Stimulated activated CD4-positive, alpha-beta T cell treated with anti-CD3 and anti-CD28 coated beads, Interleukin-4, amount 100 ng/mL, for 48 hours (primary cell): ENCODE measurements around the gene TAF1.
"Not testable (repeated sequence)": the region's sequence is repeated elsewhere in the genome, so short reads cannot be mapped to it uniquely, and the experiment has no call there.

Experiments
- DNase-seq, 2 donors: peaks; one replicate each; pipeline ENCODE4 v3.0.0-alpha.2; 2020; ENCODE audit warnings: low read depth in 2 of 2

Gene TAF1

GRCh38 chrX:71365875-71366673 is at the start of gene TAF1:
TAF1 (plus strand) TSS chrX:71366357; CDS start chrX:71366375, 18 bp downstream.
- peak; percentile 70 to 85 for DNase-seq

- DNase-seq, result not testable (repeated sequence)
Measured at GRCh38 chrX:71316959-71317358, 49.2 kb upstream of the TAF1 start.

GRCh38 chrX:71320126-71320525 is 46.0 kb upstream of the TAF1 start:
- DNase-seq, result no peak

- no peak for DNase-seq
Measured at GRCh38 chrX:71321731-71322130, 44.4 kb upstream of the TAF1 start.

- DNase-seq, result not testable (repeated sequence)
Measured at GRCh38 chrX:71324452-71324851, 41.7 kb upstream of the TAF1 start.

GRCh38 chrX:71326394-71326793 is 39.8 kb upstream of the TAF1 start:
- DNase-seq, result no peak

- not testable (repeated sequence) for DNase-seq
Measured at GRCh38 chrX:71349151-71349665, 16.9 kb upstream of the TAF1 start.

- not testable (repeated sequence) for DNase-seq
Measured at GRCh38 chrX:71349867-71350266, 16.3 kb upstream of the TAF1 start.

GRCh38 chrX:71352439-71352838 is 13.7 kb upstream of the TAF1 start:
- not testable (repeated sequence) for DNase-seq

- DNase-seq, result no peak
Measured at GRCh38 chrX:71364221-71364620, 1.9 kb upstream of the TAF1 start.

- no peak for DNase-seq
Measured at GRCh38 chrX:71365356-71365874, 742 bp upstream of the TAF1 start.

- DNase-seq, result peak in 1 of 2 donors; percentile 16
Measured at GRCh38 chrX:71366674-71367256, 608 bp downstream of the TAF1 start.

- peak in 1 of 2 donors; percentile 6 for DNase-seq
Measured at GRCh38 chrX:71367396-71367795, 1.2 kb downstream of the TAF1 start.

- DNase-seq, result no peak
Measured at GRCh38 chrX:71372388-71372787, 6.2 kb downstream of the TAF1 start.

- DNase-seq, result no peak
Measured at GRCh38 chrX:71378732-71379131, 12.6 kb downstream of the TAF1 start.

- DNase-seq, result not testable (repeated sequence)
Measured at GRCh38 chrX:71391725-71392124, 25.6 kb downstream of the TAF1 start.

GRCh38 chrX:71393919-71394318 is 27.8 kb downstream of the TAF1 start:
- DNase-seq, result no peak

GRCh38 chrX:71396576-71396975 is 30.4 kb downstream of the TAF1 start:
- DNase-seq, result no peak

- no peak for DNase-seq
Measured at GRCh38 chrX:71400710-71401109, 34.6 kb downstream of the TAF1 start.

- not testable (repeated sequence) for DNase-seq
Measured at GRCh38 chrX:71416260-71416659, 50.1 kb downstream of the TAF1 start.

- DNase-seq, result no peak
Measured at GRCh38 chrX:71420686-71421085, 54.5 kb downstream of the TAF1 start.

- no peak for DNase-seq
Measured at GRCh38 chrX:71432733-71433132, 66.6 kb downstream of the TAF1 start.

GRCh38 chrX:71438750-71439149 is 72.6 kb downstream of the TAF1 start:
- DNase-seq, result no peak
